ENCODE results near the gene ANKRD27.
"Not testable (repeated sequence)": the region's sequence is repeated elsewhere in the genome, so short reads cannot be mapped to it uniquely, and the experiment has no call there.

ANKRD27 gene

DNA sequence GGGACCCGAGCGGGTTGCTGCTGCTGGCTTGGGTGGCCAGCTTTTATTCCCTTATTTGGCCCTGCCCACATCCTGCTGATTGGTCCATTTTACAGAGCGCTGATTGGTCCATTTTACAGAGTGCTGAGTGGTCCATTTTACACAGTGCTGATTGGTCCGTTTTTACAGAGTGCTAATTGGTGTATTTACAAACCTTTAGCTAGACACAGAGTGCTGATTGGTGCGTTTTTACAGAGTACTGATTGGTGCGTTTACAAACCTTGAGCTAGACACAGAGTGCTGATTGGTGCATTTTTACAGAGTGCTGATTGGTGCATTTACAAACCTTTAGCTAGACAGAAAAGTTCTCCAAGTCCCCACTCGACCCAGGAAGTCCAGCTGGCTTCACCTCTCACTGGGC lies 25.1 kb upstream of the ANKRD27 start:
- H3K27ac ChIP-seq (ENCODE audit: extremely low read depth, low read depth, low read length); H3K9me3 ChIP-seq (ENCODE audit: control insufficient read depth, insufficient read depth, low read depth, low read length); H3K4me3 ChIP-seq (ENCODE audit: low read depth, low read length): not testable (repeated sequence)
- CTCF ChIA-PET = interaction anchor here (0.6 to 0.9 kb wide), 2 partner anchors 18 to 35 kb away, joined by 3 read pairs; no protein-coding TSS in a partner anchor
- peak; percentile 43 for TF ChIP-seq SP2 (tag by site-specific recombination; IDR thresholded peaks at IDR 0.05)
- H3K36me3 ChIP-seq (ENCODE audit: control insufficient read depth in 2 of 2, insufficient read depth in 1 of 2, low read length in 2 of 2) = peaks cover 70 to 85% of the 10 kb centered on the region in 2 experiments
- POLR2A ChIA-PET = interaction anchor here (0.5 to 2.3 kb wide), 7 partner anchors 9 to 120 kb away, joined by 3 to 13 read pairs (median 4); partner anchors contain the start of gene NUDT19
- H3K4me1 ChIP-seq (ENCODE audit: control insufficient read depth, insufficient read depth, low read length) = peaks cover 19% of the 10 kb centered on the region

GRCh38 chr19:32696771-32697170 lies 21.8 kb upstream of the ANKRD27 start:
- POLR2A ChIA-PET; H3K4me3 ChIP-seq (ENCODE audit: low read depth, low read length); H3K27ac ChIP-seq (ENCODE audit: extremely low read depth, low read depth, low read length); CTCF ChIA-PET; H3K9me3 ChIP-seq (ENCODE audit: control insufficient read depth, insufficient read depth, low read depth, low read length): not testable (repeated sequence)
- Histone ChIP-seq H3K36me3 (ENCODE audit: control insufficient read depth in 2 of 2, insufficient read depth in 1 of 2, low read length in 2 of 2) (peaks cover 45 to 78% of the 10 kb centered on the region in 2 experiments), H3K4me1 (ENCODE audit: control insufficient read depth, insufficient read depth, low read length) (peaks cover 17% of the 10 kb centered on the region)
- TF ChIP-seq, protein P1, sequence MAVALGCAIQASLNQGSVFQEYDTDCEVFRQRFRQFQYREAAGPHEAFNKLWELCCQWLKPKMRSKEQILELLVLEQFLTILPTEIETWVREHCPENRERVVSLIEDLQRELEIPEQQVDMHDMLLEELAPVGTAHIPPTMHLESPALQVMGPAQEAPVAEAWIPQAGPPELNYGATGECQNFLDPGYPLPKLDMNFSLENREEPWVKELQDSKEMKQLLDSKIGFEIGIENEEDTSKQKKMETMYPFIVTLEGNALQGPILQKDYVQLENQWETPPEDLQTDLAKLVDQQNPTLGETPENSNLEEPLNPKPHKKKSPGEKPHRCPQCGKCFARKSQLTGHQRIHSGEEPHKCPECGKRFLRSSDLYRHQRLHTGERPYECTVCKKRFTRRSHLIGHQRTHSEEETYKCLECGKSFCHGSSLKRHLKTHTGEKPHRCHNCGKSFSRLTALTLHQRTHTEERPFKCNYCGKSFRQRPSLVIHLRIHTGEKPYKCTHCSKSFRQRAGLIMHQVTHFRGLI (tag by site-specific recombination; IDR thresholded peaks at IDR 0.05) = 0 out of 2 replicates have a peak, but pooled peaks have one; percentile 12

GRCh38 chr19:32695506-32695905 lies 20.5 kb upstream of the ANKRD27 start:
- CTCF ChIA-PET; H3K4me3 ChIP-seq (ENCODE audit: low read depth, low read length); H3K9me3 ChIP-seq (ENCODE audit: control insufficient read depth, insufficient read depth, low read depth, low read length); H3K27ac ChIP-seq (ENCODE audit: extremely low read depth, low read depth, low read length); POLR2A ChIA-PET: not testable (repeated sequence)
- H3K4me1 ChIP-seq (ENCODE audit: control insufficient read depth, insufficient read depth, low read length) = peaks cover 19% of the 10 kb centered on the region
- peaks cover 34 to 75% of the 10 kb centered on the region in 2 experiments for H3K36me3 ChIP-seq (ENCODE audit: control insufficient read depth in 2 of 2, insufficient read depth in 1 of 2, low read length in 2 of 2)
- TF ChIP-seq ZNF560 (tag by site-specific recombination; IDR thresholded peaks at IDR 0.05; ENCODE audit: borderline replicate concordance) (peak; percentile 10; the same call in 1 of the 2 replicates), ZNF558 (tag by site-specific recombination; IDR thresholded peaks at IDR 0.05) (0 out of 2 replicates have a peak, but pooled peaks have one; percentile 11), ZNF155 (tag by site-specific recombination; IDR thresholded peaks at IDR 0.05) (0 out of 2 replicates have a peak, but pooled peaks have one; percentile 17)

GRCh38 chr19:32694851-32695250 lies 19.9 kb upstream of the ANKRD27 start:
- Histone ChIP-seq H3K4me1 (ENCODE audit: control insufficient read depth, insufficient read depth, low read length) (peaks cover 23% of the 10 kb centered on the region), H3K36me3 (ENCODE audit: control insufficient read depth in 2 of 2, insufficient read depth in 1 of 2, low read length in 2 of 2) (peaks cover 27 to 68% of the 10 kb centered on the region in 2 experiments)
- peak; percentile 51; the same call in 1 of the 2 replicates for TF ChIP-seq ZNF664 (tag by site-specific recombination; IDR thresholded peaks at IDR 0.05)
- TF ChIP-seq ZNF394 (tag by site-specific recombination; IDR thresholded peaks at IDR 0.05; ENCODE audit: borderline replicate concordance) = 0 out of 2 replicates have a peak, but pooled peaks have one; percentile 35
- TF ChIP-seq SCRT1 (tag by site-specific recombination; IDR thresholded peaks at IDR 0.05; ENCODE audit: borderline replicate concordance) = peak; percentile 59; the same call in 1 of the 2 replicates
- TF ChIP-seq SCRT2 (tag by site-specific recombination; IDR thresholded peaks at IDR 0.05) = peak; percentile 83
- H3K27ac ChIP-seq (ENCODE audit: extremely low read depth, low read depth, low read length); POLR2A ChIA-PET; CTCF ChIA-PET; H3K4me3 ChIP-seq (ENCODE audit: low read depth, low read length); H3K9me3 ChIP-seq (ENCODE audit: control insufficient read depth, insufficient read depth, low read depth, low read length): not testable (repeated sequence)

GRCh38 chr19:32694316-32694715 lies 19.3 kb upstream of the ANKRD27 start:
- POLR2A ChIA-PET = interaction anchor here (2.1 kb wide), 1 partner anchor 19 kb away, joined by 12 read pairs; the partner anchor contains the start of genes ANKRD27 and RGS9BP
- peaks cover 22 to 63% of the 10 kb centered on the region in 2 experiments for H3K36me3 ChIP-seq (ENCODE audit: control insufficient read depth in 2 of 2, insufficient read depth in 1 of 2, low read length in 2 of 2)
- H3K4me3 ChIP-seq (ENCODE audit: low read depth, low read length); H3K27ac ChIP-seq (ENCODE audit: extremely low read depth, low read depth, low read length); H3K9me3 ChIP-seq (ENCODE audit: control insufficient read depth, insufficient read depth, low read depth, low read length): not testable (repeated sequence)
- CTCF ChIA-PET = interaction anchor here (0.6 to 1.5 kb wide), 2 partner anchors 18 to 58 kb away, joined by 3 to 6 read pairs; no protein-coding TSS in a partner anchor
- peaks cover 23% of the 10 kb centered on the region for H3K4me1 ChIP-seq (ENCODE audit: control insufficient read depth, insufficient read depth, low read length)

Measured in HEK293 (cell line).